CD14-positive monocyte (primary cell): ENCODE measurements around the gene PDK2. TPM values are rescaled to one million over a fixed set of nuclear protein-coding genes. Genes with fewer than 3 reads are reported as not detected.

Experiments
- DNase-seq, 3 donors: peaks; one replicate each; pipeline ENCODE4 v3.0.0-alpha.2; 2011 to 2022
- H2AFZ ChIP-seq: 2 replicates; pipeline ENCODE4 v1.6.0; 2012; ENCODE audit warnings: mild to moderate bottlenecking, low read depth, low read length, inconsistent platforms; ENCODE audit not compliant: insufficient read depth, poor library complexity, severe bottlenecking
- H3K27ac ChIP-seq, 2 donors: 1 replicate in 1 of 2; 2 replicates in 1 of 2; pipeline ENCODE4 v1.5.1; 2012 to 2013; ENCODE audit warnings: low read length in 2 of 2, control low read depth in 1 of 2, inconsistent platforms in 1 of 2, low read depth in 1 of 2, mild to moderate bottlenecking in 1 of 2
- H3K27me3 ChIP-seq, 2 donors: one replicate each; pipeline versions ENCODE4 v1.6.0 to v1.6.1; 2011 to 2013; ENCODE audit warnings: low read length in 2 of 2; ENCODE audit not compliant: control insufficient read depth in 2 of 2, insufficient read depth in 2 of 2
- H3K36me3 ChIP-seq, 2 donors: replicated peaks in 1 of 2; 1 replicate in 1 of 2; 2 replicates in 1 of 2; pipeline versions ENCODE4 v1.5.1 to v1.6.1; 2012 to 2013; ENCODE audit warnings: low read length in 2 of 2, control low read depth in 1 of 2, inconsistent platforms in 1 of 2, mild to moderate bottlenecking in 1 of 2; ENCODE audit not compliant: insufficient read depth in 2 of 2, control insufficient read depth in 1 of 2
- H3K4me1 ChIP-seq, 2 donors: 1 replicate in 1 of 2; 2 replicates in 1 of 2; pipeline versions ENCODE4 v1.5.1 to v1.6.1; 2012 to 2013; ENCODE audit warnings: low read length in 2 of 2, control low read depth in 1 of 2, inconsistent platforms in 1 of 2, mild to moderate bottlenecking in 1 of 2, moderate library complexity in 1 of 2; ENCODE audit not compliant: insufficient read depth in 2 of 2, control insufficient read depth in 1 of 2
- H3K4me2 ChIP-seq: replicated peaks from 2 replicates; pipeline ENCODE3; 2012; ENCODE audit warnings: low read length, moderate library complexity, mild to moderate bottlenecking; ENCODE audit not compliant: poor library complexity, severe bottlenecking; ENCODE audit errors: extremely low read depth
- H3K4me3 ChIP-seq, 3 experiments: fragments of 200-600 bp in 1 of 3; sonication (generic) in 1 of 3; replicated peaks in 1 of 3; 1 replicate in 2 of 3; 2 replicates in 1 of 3; pipeline ENCODE4 v1.5.1; 2011 to 2013; ENCODE audit warnings: low read length in 3 of 3, mild to moderate bottlenecking in 3 of 3, control low read depth in 2 of 3, low read depth in 2 of 3, inconsistent platforms in 1 of 3, moderate library complexity in 1 of 3
- H3K79me2 ChIP-seq: 2 replicates; pipeline ENCODE4 v1.6.0; 2012; ENCODE audit warnings: mild to moderate bottlenecking, control low read depth, inconsistent platforms, low read length, moderate library complexity; ENCODE audit not compliant: insufficient read depth
- H3K9ac ChIP-seq: 2 replicates; pipeline ENCODE4 v1.6.0; 2017; ENCODE audit warnings: low read length, mild to moderate bottlenecking; ENCODE audit not compliant: insufficient read depth, poor library complexity, severe bottlenecking
- H3K9me3 ChIP-seq, 2 donors: replicated peaks in 1 of 2; 1 replicate in 1 of 2; 2 replicates in 1 of 2; pipeline versions ENCODE4 v1.5.1 to v1.6.1; 2012 to 2013; ENCODE audit warnings: low read length in 2 of 2, control low read depth in 1 of 2; ENCODE audit not compliant: control insufficient read depth in 1 of 2, insufficient read depth in 1 of 2
- H4K20me1 ChIP-seq: 2 replicates; pipeline ENCODE4 v1.6.0; 2012; ENCODE audit warnings: mild to moderate bottlenecking, low read length, control low read depth, moderate library complexity; ENCODE audit not compliant: insufficient read depth
- H3K27ac Mint-ChIP-seq, 7 donors: one replicate each; pipeline ENCODE4 v1.8.0; 2020; ENCODE audit warnings: mild to moderate bottlenecking in 7 of 7, mixed read lengths in 7 of 7, moderate library complexity in 6 of 7, inconsistent platforms in 2 of 7
- H3K27me3 Mint-ChIP-seq, 3 donors: one replicate each; pipeline ENCODE4 v1.8.0; 2021 to 2022; ENCODE audit warnings: low read depth in 3 of 3, mild to moderate bottlenecking in 3 of 3, mixed read lengths in 3 of 3, moderate library complexity in 3 of 3, inconsistent platforms in 1 of 3
- H3K36me3 Mint-ChIP-seq, 2 donors: one replicate each; pipeline ENCODE4 v1.8.0; 2020; ENCODE audit warnings: mixed read lengths in 2 of 2, inconsistent platforms in 1 of 2, mild to moderate bottlenecking in 1 of 2
- H3K4me1 Mint-ChIP-seq: one replicate; pipeline ENCODE4 v1.8.0; 2020; ENCODE audit warnings: mild to moderate bottlenecking, mixed read lengths
- H3K4me3 Mint-ChIP-seq, 2 donors: one replicate each; pipeline ENCODE4 v1.8.0; 2020; ENCODE audit warnings: mild to moderate bottlenecking in 2 of 2, mixed read lengths in 2 of 2, moderate library complexity in 1 of 2
- H3K9me3 Mint-ChIP-seq, 7 donors: one replicate each; pipeline ENCODE4 v1.8.0; 2020 to 2022; ENCODE audit warnings: mixed read lengths in 7 of 7, mild to moderate bottlenecking in 6 of 7, moderate library complexity in 6 of 7, inconsistent platforms in 2 of 7
- CTCF ChIP-seq: fragments of 200-600 bp; IDR thresholded peaks from one replicate; pipeline ENCODE4 v1.8.0; 2022; ENCODE audit warnings: antibody characterized with exemption, mild to moderate bottlenecking
- WGBS: methylation state at CpG from one replicate; pipeline ENCODE4 v1.1.5; 2013; ENCODE audit warnings: missing lambda C conversion rate; ENCODE audit not compliant: insufficient coverage; 5-methylcytosine and 5-hydroxymethylcytosine counted together
- intact Hi-C, 2 donors: fragments of 100-400 bp; cut with micrococcal nuclease; formaldehyde crosslinking; loops; one replicate each; pipeline versions ENCODE4 v1.15.0 to v1.15.1; 2023
- polyA plus RNA-seq, 3 donors: library from polyadenylated mRNA; depleted of rRNA in 1 of 3; unstranded in 2 of 3; stranded (reverse) in 1 of 3; fragments of 300-500 nt in 2 of 3; fragments of >200 nt in 1 of 3; fragmentation: Illumina TruSeq in 2 of 3; gene quantifications; 1 replicate in 2 of 3; 2 replicates in 1 of 3; pipeline ENCODE4 v1.2.3, GENCODE V29; 2012 to 2021

PDK2 gene
- polyA plus RNA-seq, 3 donors, result 15.9 to 43.0 (median 23.4) TPM

GRCh38 chr17:50125420-50125997 is 30.4 kb downstream of the PDK2 start:
- H3K9me3 Mint-ChIP-seq, result peaks cover 2 to 23% (median 14%) of the 10 kb centered on the region in 7 donors
- 96% methylated on average over 3 of the region's 4 CpGs for WGBS
- Histone ChIP-seq H3K9ac (no peak overlapping the region), H3K4me2 (no peak overlapping the region), H3K36me3 (no peaks in the 10 kb centered on the region), H2AFZ (no peak overlapping the region), H3K9me3 (peaks cover 3 to 13% of the 10 kb centered on the region in 2 donors), H3K27me3 (peaks cover 32 to 60% of the 10 kb centered on the region in 2 donors), H3K4me1 (peaks cover 24 to 32% of the 10 kb centered on the region in 2 donors), H3K4me3 (no peak overlapping the region), H4K20me1 (peaks cover under 1% of the 10 kb centered on the region), H3K27ac (no peak overlapping the region), H3K79me2 (no peaks in the 10 kb centered on the region)
- peaks cover 79 to 85% (median 79%) of the 10 kb centered on the region in 3 donors for H3K27me3 Mint-ChIP-seq
- no peak overlapping the region for H3K27ac Mint-ChIP-seq
- intact Hi-C loops, result no loop called here
- peak overlapping the region in 1 of 2 donors; percentile 32 for H3K4me3 Mint-ChIP-seq
- DNase-seq, result no peak
- peaks cover 29% of the 10 kb centered on the region for H3K4me1 Mint-ChIP-seq
- TF ChIP-seq CTCF, result no peak
- peaks cover 6 to 7% of the 10 kb centered on the region in 2 donors for H3K36me3 Mint-ChIP-seq

GRCh38 chr17:50127697-50128361 is 32.7 kb downstream of the PDK2 start:
- Histone ChIP-seq H3K9ac (no peak overlapping the region), H3K27me3 (peaks cover 37 to 68% of the 10 kb centered on the region in 2 donors), H3K4me2 (peak overlapping the region; percentile 12), H3K27ac (no peak overlapping the region), H3K4me1 (peaks cover 24 to 36% of the 10 kb centered on the region in 2 donors), H3K79me2 (no peaks in the 10 kb centered on the region), H3K36me3 (peaks cover 0 to under 1% of the 10 kb centered on the region in 2 donors), H3K4me3 (no peak overlapping the region), H2AFZ (no peak overlapping the region), H3K9me3 (peaks cover 3 to 13% of the 10 kb centered on the region in 2 donors), H4K20me1 (peaks cover 23% of the 10 kb centered on the region)
- H3K27ac Mint-ChIP-seq, result no peak overlapping the region
- peak in 2 of 3 donors; percentile 30 to 33 for DNase-seq
- no peak for TF ChIP-seq CTCF
- peaks cover 72 to 89% (median 82%) of the 10 kb centered on the region in 3 donors for H3K27me3 Mint-ChIP-seq
- H3K9me3 Mint-ChIP-seq, result peaks cover 2 to 27% (median 18%) of the 10 kb centered on the region in 7 donors
- H3K36me3 Mint-ChIP-seq, result peaks cover 11 to 14% of the 10 kb centered on the region in 2 donors
- 13% methylated on average over 3 of the region's 6 CpGs for WGBS
- H3K4me3 Mint-ChIP-seq, result peak overlapping the region in 1 of 2 donors; percentile 95
- intact Hi-C loops, result no loop called here
- H3K4me1 Mint-ChIP-seq, result peaks cover 38% of the 10 kb centered on the region
